Fibroblast of pulmonary artery (primary cell): ENCODE data around the gene FBXL13.

Experiments
- DNase-seq: peaks from one replicate; pipeline ENCODE4 v3.0.0-alpha.2; 2010; ENCODE audit warnings: low read depth
- H3K4me3 ChIP-seq: replicated peaks from 2 replicates; pipeline ENCODE4 v1.5.1; 2011; ENCODE audit warnings: low read depth, mild to moderate bottlenecking, control low read depth, low read length, moderate library complexity
- TF ChIP-seq, protein P1 (sequence below): IDR thresholded peaks from 2 replicates; pipeline ENCODE4 v1.5.1; 2011; ENCODE audit warnings: mild to moderate bottlenecking, control low read depth, low read length, inconsistent platforms; ENCODE audit errors: missing control alignments

The FBXL13 gene

DNA sequence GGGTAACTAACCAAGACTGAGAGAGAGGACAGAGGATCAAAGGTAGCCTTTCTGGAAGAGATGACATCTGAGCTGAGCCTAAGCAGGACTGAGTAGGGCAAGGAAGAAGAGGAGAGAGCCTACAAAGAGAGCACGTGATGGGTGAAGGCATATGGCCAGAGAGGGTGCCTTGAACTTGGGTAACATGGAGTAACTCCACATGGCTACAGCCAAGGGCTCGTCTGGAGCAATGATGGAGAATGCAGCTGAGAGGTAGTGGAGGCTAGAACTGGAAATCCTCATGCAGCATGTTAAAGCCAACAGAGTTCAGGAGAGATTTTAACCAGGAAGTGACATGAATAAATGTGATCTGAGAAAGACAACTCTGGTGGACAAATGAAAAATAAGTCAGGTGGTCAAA lies 84.0 kb downstream of the FBXL13 start:
- no peak for DNase-seq
- H3K4me3 ChIP-seq = no peak overlapping the region
- TF ChIP-seq, protein P1, sequence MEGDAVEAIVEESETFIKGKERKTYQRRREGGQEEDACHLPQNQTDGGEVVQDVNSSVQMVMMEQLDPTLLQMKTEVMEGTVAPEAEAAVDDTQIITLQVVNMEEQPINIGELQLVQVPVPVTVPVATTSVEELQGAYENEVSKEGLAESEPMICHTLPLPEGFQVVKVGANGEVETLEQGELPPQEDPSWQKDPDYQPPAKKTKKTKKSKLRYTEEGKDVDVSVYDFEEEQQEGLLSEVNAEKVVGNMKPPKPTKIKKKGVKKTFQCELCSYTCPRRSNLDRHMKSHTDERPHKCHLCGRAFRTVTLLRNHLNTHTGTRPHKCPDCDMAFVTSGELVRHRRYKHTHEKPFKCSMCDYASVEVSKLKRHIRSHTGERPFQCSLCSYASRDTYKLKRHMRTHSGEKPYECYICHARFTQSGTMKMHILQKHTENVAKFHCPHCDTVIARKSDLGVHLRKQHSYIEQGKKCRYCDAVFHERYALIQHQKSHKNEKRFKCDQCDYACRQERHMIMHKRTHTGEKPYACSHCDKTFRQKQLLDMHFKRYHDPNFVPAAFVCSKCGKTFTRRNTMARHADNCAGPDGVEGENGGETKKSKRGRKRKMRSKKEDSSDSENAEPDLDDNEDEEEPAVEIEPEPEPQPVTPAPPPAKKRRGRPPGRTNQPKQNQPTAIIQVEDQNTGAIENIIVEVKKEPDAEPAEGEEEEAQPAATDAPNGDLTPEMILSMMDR = no peak

DNA sequence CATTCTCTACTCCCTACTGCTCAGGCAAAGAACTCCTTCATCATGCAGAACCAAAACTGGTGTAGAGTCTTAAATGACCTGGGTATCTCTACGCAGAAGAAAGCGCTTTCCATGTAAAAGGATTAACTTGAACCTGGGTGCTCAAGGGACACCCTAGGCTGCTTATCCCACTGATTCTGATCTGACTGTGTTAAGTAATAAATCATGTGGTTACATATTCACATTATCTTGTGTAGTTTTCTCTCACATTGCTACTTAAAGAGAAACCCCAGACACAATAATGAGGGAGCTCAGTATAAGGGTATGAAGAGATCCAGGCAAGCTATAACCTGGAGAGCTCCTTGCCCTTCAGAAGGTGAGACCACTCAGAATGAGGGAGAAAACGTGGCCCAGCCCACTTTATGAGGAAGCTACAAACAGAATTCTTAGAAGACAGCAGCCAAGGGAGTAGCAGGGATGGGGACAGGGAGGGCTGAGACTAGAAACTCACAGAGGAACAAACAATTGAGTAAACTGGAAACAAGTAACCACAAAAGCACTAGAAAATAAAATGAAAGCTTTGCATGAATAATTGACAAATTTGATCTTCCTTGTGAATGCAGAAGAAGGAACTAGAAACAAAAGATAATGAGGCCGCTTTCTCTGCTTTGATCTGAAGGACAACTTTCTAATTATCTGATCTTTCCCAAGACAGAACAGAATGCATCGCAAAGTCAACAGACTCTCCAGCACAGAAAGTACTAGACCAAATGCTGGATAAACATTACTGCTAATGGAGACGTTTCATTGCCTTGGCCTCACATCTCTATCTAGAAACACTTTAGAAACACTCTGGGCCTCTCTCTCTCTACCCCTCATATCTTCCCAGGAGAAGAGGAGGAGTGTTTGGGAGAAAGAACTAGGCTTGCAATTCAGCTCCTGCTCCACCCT lies 85.7 kb downstream of the FBXL13 start:
- DNase-seq = no peak
- TF ChIP-seq, protein P1 = no peak
- H3K4me3 ChIP-seq = no peak overlapping the region

DNA sequence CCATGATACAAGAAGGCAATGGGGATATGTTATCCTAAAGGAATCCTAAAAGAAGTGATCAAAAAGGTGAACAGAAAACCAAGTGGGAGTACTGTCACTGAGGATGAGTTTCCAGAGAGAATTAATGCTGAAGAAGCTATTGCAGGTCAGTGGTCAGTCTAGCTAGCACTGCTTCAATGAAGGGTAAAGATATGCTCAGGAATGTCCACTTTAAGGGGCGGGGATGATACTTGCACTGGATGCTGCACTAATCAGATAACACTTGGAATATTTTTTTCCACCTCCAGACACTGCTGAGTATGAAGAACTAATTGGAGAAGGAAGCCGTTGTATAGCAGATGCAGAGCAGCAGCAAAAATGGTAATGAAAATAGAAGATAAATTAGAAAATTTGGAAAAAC lies 86.5 kb downstream of the FBXL13 start:
- H3K4me3 ChIP-seq = no peak overlapping the region
- TF ChIP-seq, protein P1 = no peak
- DNase-seq = no peak

DNA sequence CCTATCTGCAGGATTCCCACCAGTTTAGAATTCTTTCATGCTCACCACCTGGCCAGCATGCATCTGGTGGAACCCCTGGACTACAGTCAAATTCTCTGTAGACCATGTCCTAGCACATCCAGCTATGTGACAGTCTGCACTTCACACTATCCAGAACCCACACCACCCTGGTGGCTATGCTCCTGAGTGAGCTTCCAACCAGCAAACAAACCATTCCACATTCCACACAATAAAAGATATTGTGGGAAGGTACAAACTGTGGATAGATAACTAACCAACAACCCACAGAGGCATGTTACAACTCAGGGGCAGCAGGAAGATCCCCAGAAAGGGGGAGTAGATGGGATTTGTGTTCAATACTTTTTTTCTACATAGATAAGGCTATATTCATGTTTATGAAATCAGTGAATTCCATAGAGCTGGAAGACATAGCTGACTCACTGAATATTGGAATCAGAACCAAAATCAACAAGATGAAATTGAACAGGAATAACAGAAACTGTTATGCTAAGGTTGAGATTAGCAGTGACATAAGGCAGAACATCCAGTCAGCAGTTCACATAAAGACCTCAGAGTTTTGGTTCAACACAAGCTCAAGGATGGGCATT lies 89.3 kb downstream of the FBXL13 start:
- TF ChIP-seq, protein P1 = no peak
- peak; percentile 31 for DNase-seq
- no peak overlapping the region for H3K4me3 ChIP-seq

DNA sequence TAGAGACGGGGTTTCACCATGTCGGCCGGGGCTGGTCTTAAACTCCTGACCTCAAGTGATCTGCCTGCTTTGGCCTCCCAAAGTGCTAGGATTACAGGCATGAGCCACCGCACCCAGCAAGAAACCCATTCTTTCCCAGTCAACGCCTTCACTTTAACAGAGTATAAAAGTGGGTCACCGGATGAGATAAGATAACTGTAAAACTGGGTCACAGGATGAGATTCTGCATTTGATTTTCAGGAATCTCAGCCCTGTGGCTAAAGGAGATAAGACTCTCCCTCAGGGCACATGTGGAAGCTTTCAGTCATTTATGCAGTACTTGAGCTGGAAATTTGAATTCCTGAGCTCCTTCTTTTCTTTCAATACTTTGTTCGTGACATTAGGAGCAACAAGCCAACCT lies 91.0 kb downstream of the FBXL13 start:
- TF ChIP-seq, protein P1 = no peak
- no peak for DNase-seq
- no peak overlapping the region for H3K4me3 ChIP-seq

DNA sequence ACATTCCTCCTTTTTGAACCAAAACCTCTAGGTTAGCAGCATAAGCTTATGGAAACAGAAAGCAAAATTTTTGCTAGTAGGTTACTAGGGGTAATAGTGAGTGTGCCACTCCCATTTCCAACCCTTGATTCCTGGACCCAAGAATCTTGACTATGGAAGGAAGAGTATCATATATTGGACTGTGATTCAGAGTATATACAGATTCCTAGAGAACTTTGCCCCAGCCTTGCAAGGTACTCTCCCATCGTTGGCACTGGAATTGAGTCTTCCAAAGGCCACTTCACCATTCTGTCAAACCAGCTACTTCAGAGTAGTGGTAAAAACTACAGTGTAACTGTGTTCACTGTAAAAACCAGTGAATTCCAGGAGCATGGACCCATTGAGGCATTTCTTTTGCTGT lies 92.4 kb downstream of the FBXL13 start:
- no peak for DNase-seq
- no peak overlapping the region for H3K4me3 ChIP-seq
- TF ChIP-seq, protein P1 = no peak
